BJ (cell line): ENCODE results near the gene GNG13. TPM values are rescaled to one million over a fixed set of nuclear protein-coding genes. Genes with fewer than 3 reads are reported as not detected.

Source experiments
- CTCF ChIA-PET: fragments of 350-600 bp; formaldehyde crosslinking; extraction: SDS; loops from one replicate; lab custom pipeline; 2021; ENCODE audit warnings: antibody characterized with exemption, inconsistent platforms; lab: Yijun Ruan, JAX
- POLR2A ChIA-PET: fragments of 300-600 bp; sonication (Branson Sonifier 250); formaldehyde crosslinking; extraction: SDS; loops from one replicate; lab custom pipeline; 2021; ENCODE audit warnings: antibody characterized with exemption; lab: Charles Lee
- DNase-seq: peaks from one replicate; pipeline ENCODE4 v3.0.0-alpha.2; 2011; ENCODE audit warnings: low read depth
- H3K27me3 ChIP-seq: 2 replicates; pipeline ENCODE4 v1.6.0; 2011; ENCODE audit warnings: low read length; ENCODE audit not compliant: control insufficient read depth, insufficient read depth
- H3K36me3 ChIP-seq: 2 replicates; pipeline ENCODE4 v1.5.1; 2011; ENCODE audit warnings: low read length; ENCODE audit not compliant: control insufficient read depth, insufficient read depth
- H3K4me3 ChIP-seq: 2 replicates; pipeline ENCODE4 v1.5.1; 2011; ENCODE audit warnings: low read depth, mild to moderate bottlenecking, control low read depth, low read length
- CTCF ChIP-seq: IDR thresholded peaks from 2 replicates; pipeline ENCODE4 v1.5.1; 2011; ENCODE audit warnings: low read depth, mild to moderate bottlenecking, control low read depth, inconsistent platforms, low read length, moderate library complexity; ENCODE audit not compliant: insufficient read depth
- polyA plus RNA-seq: library from polyadenylated mRNA; depleted of rRNA; stranded (reverse); fragments of >200 nt; gene quantifications from 2 replicates; pipeline ENCODE4 v1.2.3, GENCODE V29; 2011

The GNG13 gene
- polyA plus RNA-seq, 1 experiment = not detected

GRCh38 chr16:782766-783403, 17.6 kb downstream of the GNG13 start:
- POLR2A ChIA-PET = no interaction called here

GRCh38 chr16:782258-782657, 18.3 kb downstream of the GNG13 start:
- DNase-seq = no peak
- H3K4me3 ChIP-seq = no peak overlapping the region
- TF ChIP-seq CTCF = no peak
- ChIA-PET CTCF (interaction anchor here (0.6 to 7.8 kb wide), 3 partner anchors 11 to 70 kb away, joined by 3 to 120 read pairs (median 4); partner anchors contain the start of gene METRN), POLR2A (no interaction called here)
- H3K27me3 ChIP-seq = no peaks in the 10 kb centered on the region
- peaks cover 8% of the 10 kb centered on the region for H3K36me3 ChIP-seq

More at GRCh38 chr16:782766-783403, 17.6 kb downstream of the GNG13 start:
- Histone ChIP-seq H3K27me3 (no peaks in the 10 kb centered on the region), H3K4me3 (no peak overlapping the region), H3K36me3 (peaks cover 8% of the 10 kb centered on the region)
- no peak for TF ChIP-seq CTCF
- CTCF ChIA-PET = interaction anchor here (1.3 to 7.8 kb wide), 3 partner anchors 12 to 69 kb away, joined by 4 to 120 read pairs (median 14); partner anchors contain the start of genes CIAO3 and METRN
- DNase-seq = no peak

GRCh38 chr16:781346-782010, 19.1 kb downstream of the GNG13 start:
- DNase-seq = no peak
- no peaks in the 10 kb centered on the region for H3K27me3 ChIP-seq
- peaks cover 8% of the 10 kb centered on the region for H3K36me3 ChIP-seq
- no peak for TF ChIP-seq CTCF
- ChIA-PET CTCF (interaction anchor here (0.6 to 0.8 kb wide), 3 partner anchors 11 to 69 kb away, joined by 3 read pairs; partner anchors contain the start of gene ANTKMT), POLR2A (no interaction called here)
- H3K4me3 ChIP-seq = no peak overlapping the region

- H3K27me3 ChIP-seq = no peaks in the 10 kb centered on the region
- no peak for TF ChIP-seq CTCF
- POLR2A ChIA-PET = no interaction called here
- CTCF ChIA-PET = interaction anchor here (0.6 to 0.7 kb wide), 2 partner anchors 10 to 94 kb away, joined by 3 to 4 read pairs; no protein-coding TSS in a partner anchor
- H3K4me3 ChIP-seq = no peak overlapping the region
- H3K36me3 ChIP-seq = no peaks in the 10 kb centered on the region; the same call in 1 of the 2 replicates
- DNase-seq = no peak
These were observed 20.2 kb downstream of the GNG13 start for GRCh38 chr16:780296-780695.

GRCh38 chr16:779561-779960, 21.0 kb downstream of the GNG13 start:
- H3K36me3 ChIP-seq = no peaks in the 10 kb centered on the region
- no peak overlapping the region for H3K4me3 ChIP-seq
- no peak for DNase-seq
- no peak for TF ChIP-seq CTCF
- CTCF ChIA-PET = no interaction called here
- POLR2A ChIA-PET = no interaction called here
- H3K27me3 ChIP-seq = no peaks in the 10 kb centered on the region
